Fibroblast of skin of right quadriceps (primary cell): ENCODE data around the gene EIF3L.

Source experiments
- DNase-seq: peaks from one replicate; pipeline ENCODE4 v3.0.0-alpha.2; 2013

EIF3L gene

DNA sequence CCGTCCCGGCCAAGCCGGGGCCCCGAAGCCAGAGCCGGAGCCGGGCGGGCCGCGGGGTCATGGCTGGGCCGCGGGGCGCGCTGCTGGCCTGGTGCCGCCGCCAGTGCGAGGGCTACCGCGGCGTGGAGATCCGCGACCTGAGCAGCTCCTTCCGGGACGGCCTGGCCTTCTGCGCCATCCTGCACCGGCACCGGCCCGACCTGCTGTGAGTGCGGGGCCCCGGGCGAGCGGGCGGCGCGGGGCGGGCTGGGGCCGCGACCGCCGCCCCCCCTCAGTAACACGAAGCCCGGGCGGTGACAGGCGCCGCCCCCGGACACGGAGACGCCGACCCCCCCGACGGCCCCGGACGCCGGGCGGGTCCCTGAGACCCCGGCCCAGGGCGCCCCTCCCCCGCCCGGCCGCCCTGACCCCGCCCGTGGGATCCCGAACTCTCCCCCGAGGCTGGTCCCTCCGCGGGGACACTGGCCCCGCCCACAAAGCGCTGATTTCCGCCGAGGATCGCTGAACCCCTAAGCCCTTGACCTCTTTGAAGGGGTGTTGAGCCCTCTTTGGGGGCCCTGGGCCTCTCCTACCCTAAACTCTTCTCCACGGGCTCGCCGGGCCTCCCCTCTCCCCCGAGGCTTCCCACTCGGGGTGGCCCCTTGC, 57.3 kb downstream of the EIF3L start:
- no peak for DNase-seq

- DNase-seq = no peak
Observed at GRCh38 chr22:37907036-37907954, 58.1 kb downstream of the EIF3L start.

- DNase-seq = peak; percentile 65
Observed at GRCh38 chr22:37909766-37910165, 60.5 kb downstream of the EIF3L start.

DNA sequence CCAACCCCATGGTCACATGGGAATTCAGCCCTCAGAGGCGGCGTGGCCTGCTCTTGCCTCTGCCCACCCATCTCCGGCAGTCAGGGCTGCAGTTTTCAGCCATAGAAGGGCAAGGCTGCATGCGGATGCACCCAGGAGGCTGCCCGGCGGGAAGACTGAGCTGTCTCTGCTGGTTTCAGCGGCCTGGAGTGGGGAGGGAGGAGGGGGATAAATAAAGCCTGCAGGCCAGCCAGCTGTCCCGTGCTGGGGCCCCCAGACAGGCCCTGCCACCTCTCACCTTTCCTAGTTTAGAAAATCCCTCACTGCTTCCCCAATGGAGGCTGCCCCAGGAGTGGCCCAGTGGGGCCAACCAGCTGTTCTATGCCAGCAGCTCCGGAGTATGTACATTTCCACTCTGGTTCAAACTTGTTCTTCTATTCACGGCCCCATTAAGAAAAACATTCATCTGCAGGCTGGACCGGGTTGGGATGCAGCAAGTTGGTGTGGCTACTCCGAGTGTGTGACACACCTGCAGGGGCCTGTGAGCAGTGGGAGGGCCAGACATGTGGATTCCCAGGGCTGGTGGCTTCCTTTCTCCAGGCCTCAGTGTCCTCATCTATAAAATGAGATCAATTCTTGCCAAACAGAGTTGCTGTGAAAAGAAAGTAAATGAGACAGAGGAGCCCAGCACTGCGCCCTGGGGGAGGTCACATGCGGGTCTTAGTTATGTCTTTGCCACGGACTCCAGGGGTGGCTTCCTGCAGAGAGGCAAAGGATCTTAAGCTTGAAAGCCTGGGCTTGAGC, 61.9 kb downstream of the EIF3L start:
- no peak for DNase-seq

DNA sequence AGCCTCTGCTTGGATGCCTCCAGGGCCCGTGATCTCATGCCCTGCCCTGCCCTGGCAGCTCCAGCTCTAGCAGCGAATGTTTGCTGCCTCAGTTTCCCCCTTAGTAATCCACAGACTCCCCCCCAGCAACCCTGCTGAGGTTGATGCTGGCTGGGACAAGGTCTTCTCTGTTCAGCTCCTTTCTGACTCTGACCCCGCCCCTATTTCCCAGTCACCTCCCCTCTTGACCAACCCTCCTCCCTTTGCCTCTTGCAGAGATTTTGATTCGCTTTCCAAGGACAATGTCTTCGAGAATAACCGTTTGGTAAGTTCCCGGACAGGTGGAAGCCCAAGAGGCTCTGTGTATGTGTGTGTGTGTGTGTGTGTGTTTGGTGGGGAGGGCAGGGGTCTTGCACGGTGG, 62.5 kb downstream of the EIF3L start:
- no peak for DNase-seq

- no peak for DNase-seq
Observed at GRCh38 chr22:37912171-37912570, 63.0 kb downstream of the EIF3L start.

- DNase-seq = no peak
Observed at GRCh38 chr22:37913233-37913721, 64.1 kb downstream of the EIF3L start.

- DNase-seq = no peak
Observed at GRCh38 chr22:37916311-37916710, 67.1 kb downstream of the EIF3L start.

DNA sequence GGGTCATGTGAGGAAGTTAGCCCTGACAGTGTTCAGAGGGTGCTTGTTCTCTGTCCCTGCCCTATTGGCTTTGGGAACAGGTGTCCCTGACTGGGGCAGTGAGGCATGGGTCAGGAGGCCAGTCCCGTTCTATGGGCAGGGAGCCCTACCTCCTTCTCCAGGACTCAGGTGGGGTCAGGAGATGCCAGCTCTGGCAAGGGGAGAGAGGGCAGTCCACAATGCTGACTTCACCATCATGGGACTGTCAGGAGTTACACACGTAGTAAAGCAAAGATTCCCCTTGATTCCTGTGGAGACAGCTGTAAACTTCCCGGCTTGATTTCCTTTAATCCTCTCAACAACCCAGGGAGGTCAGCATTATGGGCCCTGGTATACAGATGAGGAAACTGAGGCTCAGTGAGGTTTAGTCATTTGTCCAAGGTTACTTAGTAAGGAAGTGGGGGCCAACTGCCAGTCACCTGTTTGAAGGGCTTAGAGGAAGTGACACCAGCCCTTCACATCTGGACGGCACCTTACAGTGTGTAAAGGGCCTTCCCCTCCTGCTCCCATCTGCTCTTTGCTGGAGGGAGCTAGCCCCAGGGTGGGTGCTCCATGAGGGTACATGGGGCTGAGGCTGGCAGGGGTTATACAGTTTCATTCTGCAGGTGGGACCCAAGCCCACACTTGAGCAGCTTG, 68.8 kb downstream of the EIF3L start:
- no peak for DNase-seq

- no peak for DNase-seq
Observed at GRCh38 chr22:37918580-37919270, 69.5 kb downstream of the EIF3L start.

GRCh38 chr22:37920126-37920525, 70.9 kb downstream of the EIF3L start:
- DNase-seq = no peak

GRCh38 chr22:37922191-37922590, 73.0 kb downstream of the EIF3L start:
- no peak for DNase-seq

DNA sequence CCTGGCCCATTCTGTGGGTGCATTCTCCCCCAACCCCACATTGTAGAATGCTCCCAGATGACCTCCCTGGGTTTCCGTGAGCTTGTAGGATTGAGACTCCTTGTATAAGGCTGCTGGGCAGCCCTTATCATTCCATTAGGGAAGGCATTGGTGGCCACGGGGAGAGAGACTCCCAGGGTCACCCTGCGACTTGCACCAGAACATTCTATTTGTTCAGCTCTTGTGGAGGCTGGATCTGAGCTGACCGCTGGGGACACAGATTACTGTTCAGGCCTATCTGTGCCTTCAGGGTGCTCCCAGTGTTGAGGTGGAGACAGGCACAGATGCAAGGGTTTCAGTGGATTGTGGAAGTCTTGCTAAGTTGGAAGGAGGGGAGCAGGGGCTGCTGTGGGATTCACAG, 74.7 kb downstream of the EIF3L start:
- no peak for DNase-seq

DNA sequence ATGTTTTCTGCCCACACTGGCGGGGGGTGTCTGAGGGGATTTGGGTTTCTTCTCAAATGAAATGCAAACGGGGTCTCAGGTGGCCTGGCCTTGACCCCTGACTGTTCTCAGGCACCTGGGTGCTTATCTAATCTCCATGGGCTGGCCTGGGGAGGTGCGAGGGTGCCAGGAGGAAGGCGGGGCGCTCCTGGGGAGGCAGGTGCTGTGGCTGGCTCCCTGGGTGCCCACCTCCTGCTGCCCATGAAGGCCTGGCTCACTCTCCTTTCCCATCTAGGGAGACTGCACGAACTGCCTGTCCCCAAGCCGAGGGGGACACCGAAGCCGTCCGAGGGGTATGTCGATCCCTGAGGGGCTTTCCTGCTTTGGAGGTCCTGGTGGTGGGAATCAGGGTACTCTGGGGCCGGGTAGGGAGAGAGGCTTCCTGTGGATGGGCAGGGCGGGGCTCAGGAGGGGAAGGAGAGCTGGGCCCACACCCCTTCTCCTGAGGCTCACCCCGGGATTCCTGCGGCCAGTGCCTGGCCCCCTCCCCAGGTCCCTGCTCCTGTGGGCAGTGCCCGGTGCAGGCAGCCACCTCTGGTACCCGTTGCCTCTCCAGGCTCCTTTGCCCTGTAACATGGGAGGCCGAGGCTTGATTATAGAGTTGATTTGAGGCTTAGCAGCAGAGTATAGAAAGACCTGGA, 75.3 kb downstream of the EIF3L start:
- DNase-seq = no peak

DNA sequence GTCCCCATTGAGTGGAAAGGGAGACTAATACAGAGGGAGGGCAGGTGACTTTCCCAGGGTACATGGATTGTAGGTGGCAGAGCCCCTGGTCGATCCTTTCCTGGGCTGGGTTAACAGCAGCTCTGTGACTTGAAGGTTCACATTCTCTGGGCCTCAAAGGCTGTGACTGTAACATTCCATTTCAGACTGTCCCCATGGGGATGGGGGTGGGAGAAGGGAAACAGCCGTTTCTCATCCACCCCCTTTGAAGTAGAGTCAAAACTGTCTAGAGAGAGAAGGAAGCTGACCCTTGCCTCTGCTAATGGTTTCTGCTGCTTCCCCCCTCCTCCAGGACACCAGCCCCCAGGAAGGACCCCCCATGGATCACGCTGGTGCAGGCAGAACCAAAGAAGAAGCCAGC, 76.1 kb downstream of the EIF3L start:
- no peak for DNase-seq

- no peak for DNase-seq
Observed at GRCh38 chr22:37925767-37926166, 76.5 kb downstream of the EIF3L start.

GRCh38 chr22:37926358-37926757, 77.1 kb downstream of the EIF3L start:
- no peak for DNase-seq

DNA sequence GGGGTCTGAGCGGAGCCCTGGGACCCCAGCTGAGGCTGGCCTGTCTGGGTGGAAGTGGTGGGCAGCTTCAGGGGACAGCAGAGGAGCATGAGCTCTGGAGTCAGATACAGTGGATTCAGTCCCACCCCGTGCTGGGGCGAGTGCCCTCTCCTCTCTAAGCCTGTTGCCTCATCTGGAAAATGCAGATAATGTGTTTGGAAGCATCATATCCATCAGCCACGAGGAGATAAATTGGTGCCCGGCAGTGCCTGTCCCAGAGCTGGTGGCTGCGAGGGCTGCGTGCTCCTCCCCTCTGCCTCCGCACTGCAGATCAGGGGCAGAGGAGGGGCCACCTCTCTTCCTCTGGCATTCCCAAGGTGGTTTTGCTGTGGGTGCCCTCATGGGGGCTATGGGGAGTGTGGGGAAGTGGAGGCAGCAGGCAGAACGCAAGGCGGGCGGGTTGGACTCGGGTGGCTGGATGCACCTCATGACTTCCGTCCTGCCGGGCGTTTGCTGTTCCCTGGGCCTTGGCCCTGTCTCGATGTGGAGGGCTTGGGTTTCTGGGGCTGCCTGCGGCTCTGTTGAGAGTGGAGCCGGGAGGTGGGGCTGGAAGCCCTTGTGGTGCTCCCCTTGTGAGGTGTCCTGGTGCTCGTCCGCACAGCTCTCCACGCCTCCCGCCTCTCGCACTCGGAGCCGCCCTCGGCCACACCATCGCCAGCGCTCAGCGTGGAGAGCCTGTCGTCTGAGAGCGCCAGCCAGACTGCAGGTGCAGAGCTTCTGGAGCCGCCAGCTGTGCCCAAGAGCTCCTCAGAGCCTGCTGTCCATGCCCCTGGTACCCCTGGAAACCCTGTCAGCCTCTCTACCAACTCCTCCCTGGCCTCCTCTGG, 77.8 kb downstream of the EIF3L start:
- DNase-seq = no peak

DNA sequence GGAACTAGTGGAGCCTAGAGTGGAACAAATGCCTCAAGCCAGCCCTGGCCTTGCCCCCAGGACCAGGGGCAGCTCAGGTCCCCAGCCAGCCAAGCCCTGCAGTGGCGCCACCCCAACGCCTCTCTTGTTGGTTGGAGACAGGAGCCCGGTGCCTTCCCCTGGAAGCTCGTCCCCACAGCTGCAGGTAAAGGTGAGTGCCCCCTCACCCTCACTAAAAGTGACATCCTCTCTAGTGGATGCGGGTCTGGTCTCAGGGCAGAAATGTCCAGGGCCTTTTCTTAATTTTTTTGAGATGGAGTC, 78.4 kb downstream of the EIF3L start:
- DNase-seq = no peak

DNA sequence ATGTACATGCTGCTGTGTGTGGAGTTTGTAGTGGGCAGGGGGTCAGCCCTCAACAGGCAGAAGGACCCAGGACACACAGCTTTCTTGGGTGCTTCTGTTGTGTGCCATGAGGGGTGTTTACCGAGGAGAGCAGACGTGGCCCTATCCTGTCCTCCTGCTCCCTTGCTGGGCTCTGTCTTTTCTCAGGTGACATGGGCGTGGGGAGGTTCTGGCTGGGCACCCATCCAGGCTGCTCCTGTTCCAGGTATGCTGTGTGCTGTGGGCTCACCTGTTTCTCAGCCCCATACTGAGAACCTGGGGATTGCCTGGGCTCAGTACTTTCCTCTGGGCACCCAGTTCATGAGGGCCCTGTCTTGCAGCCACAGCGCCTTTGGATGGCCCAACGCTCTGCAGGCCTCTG, 80.2 kb downstream of the EIF3L start:
- DNase-seq = no peak
